Pancreas (tissue), 10 donors: ENCODE data around the gene NSRP1. TPM values are rescaled to one million over a fixed set of nuclear protein-coding genes. Genes with fewer than 3 reads are reported as not detected.
"Not testable (repeated sequence)": the region's sequence is repeated elsewhere in the genome, so short reads cannot be mapped to it uniquely, and the experiment has no call there.

Experiments
- ATAC-seq, 4 donors: fragments of 200-7000 bp; cut with Tn5 transposase; one replicate each; pipeline versions ENCODE4 v1.8.0 to v1.9.1; 2020; ENCODE audit warnings: mild to moderate bottlenecking in 4 of 4, moderate library complexity in 4 of 4
- DNase-seq, 6 donors: peaks; one replicate each; pipeline ENCODE4 v3.0.0-alpha.2; 2020
- FAIRE-seq: peaks from 2 replicates; lab custom pipeline; 2012; peaks lifted over from hg19 to GRCh38; lab: Jason Lieb, UNC
- H3K27ac ChIP-seq, 4 donors: fragments of 200-600 bp; sonication (generic); 1 replicate in 3 of 4; 2 replicates in 1 of 4; pipeline versions ENCODE4 v1.5.0 to v1.8.0; 2020
- H3K27me3 ChIP-seq, 4 donors: fragments of 200-600 bp; one replicate each; pipeline ENCODE4 v1.8.0; 2021
- H3K36me3 ChIP-seq, 3 donors: fragments of 200-600 bp; sonication (generic) in 1 of 3; one replicate each; pipeline versions ENCODE4 v1.5.0 to v1.8.0; 2020 to 2021
- H3K4me1 ChIP-seq, 3 donors: fragments of 200-600 bp; one replicate each; pipeline ENCODE4 v1.8.0; 2021
- H3K4me3 ChIP-seq, 4 donors: fragments of 200-600 bp; sonication (generic) in 2 of 4; one replicate each; pipeline versions ENCODE4 v1.5.0 to v1.8.0; 2020 to 2021
- H3K9me3 ChIP-seq, 4 donors: fragments of 200-600 bp; one replicate each; pipeline ENCODE4 v1.8.0; 2021
- CTCF ChIP-seq, 4 donors: fragments of 200-600 bp; sonication (generic) in 3 of 4; IDR thresholded peaks; one replicate each; pipeline versions ENCODE4 v1.5.0 to v1.8.0; 2021; ENCODE audit warnings: antibody characterized with exemption in 4 of 4
- WGBS, 2 donors: extraction: QIAGEN DNeasy Blood & Tissue Kit; methylation state at CpG; one replicate each; pipeline ENCODE4 v1.1.7; 2013; 5-methylcytosine and 5-hydroxymethylcytosine counted together
- intact Hi-C, 3 donors: fragments of 100-400 bp; cut with DNase I; formaldehyde crosslinking; loops; one replicate each; pipeline versions ENCODE4 v1.11.1 to v1.14.2; 2022
- polyA plus RNA-seq, 2 donors: library from polyadenylated mRNA; stranded (reverse); fragments of 200-250 nt; gene quantifications; one replicate each; pipeline ENCODE4 v1.2.3, GENCODE V29; 2013
- total RNA-seq, 6 donors: library from RNA; stranded (reverse); fragmentation: NEBNext Ultra II Directional in 4 of 6; extraction: Animal tissue kit (Norgen Biotek cat#: 25700) in 4 of 6; gene quantifications; one replicate each; pipeline versions ENCODE4 v1.2.1 to v1.2.4, GENCODE V29; 2021 to 2023
- donor health status: healthy with polysubstance abuse.
- donor health status: DM: no; HTN: no; CAD: no; lungs with moderate emphysema.
- donor health status: DM: no; HTN: no; CAD: no.
- donor health status: control.
- donor health status: control.
- donor health status: Bipolar disorder and iron deficiency.
- donor health status: DM: yes; HTN: yes; CAD: no.
- donor health status: DM: no; HTN: no; CAD: no.
- donor health status: DM: no; HTN: no; CAD: no.
- donor health status: DM: yes; HTN: yes; CAD: no.

Gene NSRP1
- total and polyA plus RNA-seq, 8 donors = 13.8 to 24.2 (median 15.2) TPM

- Histone ChIP-seq H3K27ac (no peak overlapping the region), H3K36me3 (no peaks in the 10 kb centered on the region), H3K4me1 (no peaks in the 10 kb centered on the region), H3K27me3 (no peaks in the 10 kb centered on the region), H3K9me3 (no peaks in the 10 kb centered on the region), H3K4me3 (no peak overlapping the region)
- 75 to 82% methylated on average over 4 of the region's 4 CpGs for WGBS, 2 donors
- TF ChIP-seq CTCF (IDR thresholded peaks at IDR 0.05) = no peak
- intact Hi-C loops = no loop called here
- DNase-seq (no peak), FAIRE-seq (no peak), ATAC-seq (no peak)
Observed at GRCh38 chr17:30197416-30197815, 80.8 kb downstream of the NSRP1 start.

DNA sequence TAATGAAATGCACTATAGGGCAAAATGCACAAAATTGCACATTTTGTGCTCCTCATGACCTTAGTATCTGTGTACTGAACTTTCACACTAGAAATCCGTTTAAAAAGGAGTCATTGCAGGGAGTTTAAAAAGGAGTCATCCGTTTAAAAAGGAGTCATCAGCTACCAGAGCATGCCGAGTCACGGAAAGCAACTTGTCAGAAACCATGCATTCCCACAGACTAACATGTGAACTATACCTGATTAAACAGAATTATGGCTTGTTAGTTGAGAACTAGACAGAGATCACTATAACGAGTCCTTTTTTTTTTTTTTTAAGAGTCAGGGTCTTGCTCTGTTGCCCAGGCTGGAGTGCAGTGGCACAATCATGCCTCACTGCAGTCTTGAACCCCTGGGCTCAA, 83.0 kb downstream of the NSRP1 start:
- 62 to 67% methylated on average over 5 of the region's 5 CpGs for WGBS, 2 donors
- Histone ChIP-seq H3K4me1 (no peaks in the 10 kb centered on the region), H3K9me3 (no peaks in the 10 kb centered on the region), H3K4me3 (no peak overlapping the region), H3K27me3 (no peaks in the 10 kb centered on the region), H3K36me3 (no peaks in the 10 kb centered on the region), H3K27ac (no peak overlapping the region)
- ATAC-seq (no peak), FAIRE-seq (no peak), DNase-seq (no peak)
- intact Hi-C loops = no loop called here
- no peak for TF ChIP-seq CTCF (IDR thresholded peaks at IDR 0.05)

- ATAC-seq (no peak), FAIRE-seq (no peak), DNase-seq (no peak)
- H3K4me3 ChIP-seq = no peak overlapping the region
- intact Hi-C loops = no loop called here
- WGBS, 2 donors = 63 to 70% methylated on average over 10 of the region's 10 CpGs
- no peaks in the 10 kb centered on the region for H3K27me3 ChIP-seq
- no peak for TF ChIP-seq CTCF (IDR thresholded peaks at IDR 0.05)
- no peak overlapping the region for H3K27ac ChIP-seq
- no peaks in the 10 kb centered on the region for H3K9me3 ChIP-seq
- H3K4me1 ChIP-seq = no peaks in the 10 kb centered on the region
- no peaks in the 10 kb centered on the region for H3K36me3 ChIP-seq
Observed at GRCh38 chr17:30200106-30200505, 83.5 kb downstream of the NSRP1 start.

DNA sequence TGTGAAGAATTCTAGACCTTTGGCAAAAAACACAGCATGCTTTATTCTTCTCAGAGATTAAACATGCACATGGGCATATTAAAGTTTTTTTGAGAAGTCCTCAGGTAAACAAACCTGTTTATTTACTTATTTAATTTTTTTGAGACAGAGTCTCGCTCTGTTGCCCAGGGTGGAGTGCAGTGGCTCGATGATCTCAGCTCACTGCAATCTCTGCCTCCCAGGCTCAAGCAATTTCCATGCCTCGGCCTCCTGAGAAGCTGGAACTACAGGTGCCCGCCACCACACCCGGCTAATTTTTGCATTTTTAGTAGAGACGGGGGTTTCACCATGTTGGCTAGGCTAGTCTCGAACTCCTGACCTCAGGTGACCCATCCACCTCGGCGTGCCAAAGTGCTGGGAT, 84.0 kb downstream of the NSRP1 start:
- WGBS, 2 donors = 80 to 95% methylated on average over 8 to 9 of the region's 9 CpGs
- ATAC-seq, H3K27me3 ChIP-seq, intact Hi-C loops, H3K9me3 ChIP-seq, H3K4me3 ChIP-seq, H3K4me1 ChIP-seq, H3K36me3 ChIP-seq, H3K27ac ChIP-seq, FAIRE-seq, DNase-seq: not testable (repeated sequence)

GRCh38 chr17:30203471-30203981, 86.9 kb downstream of the NSRP1 start:
- no peak overlapping the region for H3K4me3 ChIP-seq
- FAIRE-seq (no peak), ATAC-seq (no peak), DNase-seq (no peak)
- intact Hi-C loops = no loop called here
- H3K4me1 ChIP-seq = no peaks in the 10 kb centered on the region
- H3K27ac ChIP-seq = no peak overlapping the region
- no peak for TF ChIP-seq CTCF (IDR thresholded peaks at IDR 0.05)
- no peaks in the 10 kb centered on the region for H3K27me3 ChIP-seq
- no peaks in the 10 kb centered on the region for H3K36me3 ChIP-seq
- H3K9me3 ChIP-seq = no peaks in the 10 kb centered on the region
- 79 to 89% methylated on average over 6 of the region's 6 CpGs for WGBS, 2 donors
